Measurements from ENCODE around the gene CYP1B1. TPM values are rescaled to one million over a fixed set of nuclear protein-coding genes. Genes with fewer than 3 reads are reported as not detected.

CYP1B1 gene
- total RNA-seq, 6 donors from 2014 or later: 12.2 to 86.9 (median 26.1) TPM

- WGBS, 2 donors: 79 to 87% methylated on average over 5 of the region's 5 CpGs
- Histone ChIP-seq H3K4me1 (no peaks in the 10 kb centered on the region), H3K4me3 (no peak overlapping the region), H3K27me3 (no peaks in the 10 kb centered on the region), H3K9me3 (no peaks in the 10 kb centered on the region), H3K27ac (no peak overlapping the region), H3K36me3 (no peaks in the 10 kb centered on the region)
- no peak for ATAC-seq (ENCODE audit: low FRiP score in 2 of 2)
- TF ChIP-seq POLR2A (IDR thresholded peaks at IDR 0.05) (no peak), CTCF (IDR thresholded peaks at IDR 0.05) (no peak), EP300 (IDR thresholded peaks at IDR 0.05) (no peak), POLR2AphosphoS5 (IDR thresholded peaks at IDR 0.05) (no peak)
- DNase-seq: no peak
Measured at GRCh38 chr2:38060236-38061018, 15.5 kb downstream of the CYP1B1 start.

- ATAC-seq (ENCODE audit: low FRiP score in 2 of 2): no peak
- no peaks in the 10 kb centered on the region for H3K4me1 ChIP-seq
Measured at GRCh38 chr2:38057651-38058410, 18.1 kb downstream of the CYP1B1 start.

GRCh38 chr2:38056216-38056615, 19.7 kb downstream of the CYP1B1 start:
- no peak overlapping the region for H3K4me3 ChIP-seq
- no peaks in the 10 kb centered on the region for H3K9me3 ChIP-seq
- DNase-seq (no peak), ATAC-seq (ENCODE audit: low FRiP score in 2 of 2) (no peak)
- H3K36me3 ChIP-seq: no peaks in the 10 kb centered on the region
- no peak overlapping the region for H3K27ac ChIP-seq
- 41 to 48% methylated on average over 3 of the region's 3 CpGs for WGBS, 2 donors
- no peak for TF ChIP-seq POLR2A (IDR thresholded peaks at IDR 0.05)
- no peak for TF ChIP-seq POLR2AphosphoS5 (IDR thresholded peaks at IDR 0.05)
- TF ChIP-seq CTCF (IDR thresholded peaks at IDR 0.05): no peak
- no peak for TF ChIP-seq EP300 (IDR thresholded peaks at IDR 0.05)
- H3K4me1 ChIP-seq: no peaks in the 10 kb centered on the region
- no peaks in the 10 kb centered on the region for H3K27me3 ChIP-seq

More at GRCh38 chr2:38057651-38058410, 18.1 kb downstream of the CYP1B1 start:
- no peak for TF ChIP-seq EP300 (IDR thresholded peaks at IDR 0.05)
- no peak for TF ChIP-seq POLR2AphosphoS5 (IDR thresholded peaks at IDR 0.05)
- TF ChIP-seq POLR2A (IDR thresholded peaks at IDR 0.05): no peak
- TF ChIP-seq CTCF (IDR thresholded peaks at IDR 0.05): no peak
- no peak for DNase-seq
- WGBS, 2 donors: 60 to 74% methylated on average over 3 of the region's 3 CpGs
- H3K4me3 ChIP-seq: no peak overlapping the region
- no peaks in the 10 kb centered on the region for H3K36me3 ChIP-seq
- no peak overlapping the region for H3K27ac ChIP-seq
- H3K9me3 ChIP-seq: no peaks in the 10 kb centered on the region
- no peaks in the 10 kb centered on the region for H3K27me3 ChIP-seq

GRCh38 chr2:38045811-38046210, 30.1 kb downstream of the CYP1B1 start:
- no peaks in the 10 kb centered on the region for H3K36me3 ChIP-seq

More at GRCh38 chr2:38045811-38046210, 30.1 kb downstream of the CYP1B1 start:
- DNase-seq (no peak), ATAC-seq (ENCODE audit: low FRiP score in 2 of 2) (no peak)
- Histone ChIP-seq H3K9me3 (no peaks in the 10 kb centered on the region), H3K4me3 (no peak overlapping the region), H3K27ac (no peak overlapping the region), H3K27me3 (no peaks in the 10 kb centered on the region), H3K4me1 (no peaks in the 10 kb centered on the region)
- TF ChIP-seq EP300 (IDR thresholded peaks at IDR 0.05) (no peak), POLR2A (IDR thresholded peaks at IDR 0.05) (no peak), CTCF (IDR thresholded peaks at IDR 0.05) (no peak), POLR2AphosphoS5 (IDR thresholded peaks at IDR 0.05) (no peak)
- 89 to 94% methylated on average over 4 of the region's 4 CpGs for WGBS, 2 donors

Data from upper lobe of left lung (tissue), 6 donors.